GM19193 (cell line): ENCODE measurements around the gene CDC42EP4.

Experiments used
- POLR2A ChIP-seq: IDR thresholded peaks from 4 replicates; pipeline ENCODE4 v1.6.1; 2011; ENCODE audit not compliant: insufficient read depth, insufficient read length; ENCODE audit errors: extremely low read depth

Gene CDC42EP4, protein sequence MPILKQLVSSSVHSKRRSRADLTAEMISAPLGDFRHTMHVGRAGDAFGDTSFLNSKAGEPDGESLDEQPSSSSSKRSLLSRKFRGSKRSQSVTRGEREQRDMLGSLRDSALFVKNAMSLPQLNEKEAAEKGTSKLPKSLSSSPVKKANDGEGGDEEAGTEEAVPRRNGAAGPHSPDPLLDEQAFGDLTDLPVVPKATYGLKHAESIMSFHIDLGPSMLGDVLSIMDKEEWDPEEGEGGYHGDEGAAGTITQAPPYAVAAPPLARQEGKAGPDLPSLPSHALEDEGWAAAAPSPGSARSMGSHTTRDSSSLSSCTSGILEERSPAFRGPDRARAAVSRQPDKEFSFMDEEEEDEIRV

DNA sequence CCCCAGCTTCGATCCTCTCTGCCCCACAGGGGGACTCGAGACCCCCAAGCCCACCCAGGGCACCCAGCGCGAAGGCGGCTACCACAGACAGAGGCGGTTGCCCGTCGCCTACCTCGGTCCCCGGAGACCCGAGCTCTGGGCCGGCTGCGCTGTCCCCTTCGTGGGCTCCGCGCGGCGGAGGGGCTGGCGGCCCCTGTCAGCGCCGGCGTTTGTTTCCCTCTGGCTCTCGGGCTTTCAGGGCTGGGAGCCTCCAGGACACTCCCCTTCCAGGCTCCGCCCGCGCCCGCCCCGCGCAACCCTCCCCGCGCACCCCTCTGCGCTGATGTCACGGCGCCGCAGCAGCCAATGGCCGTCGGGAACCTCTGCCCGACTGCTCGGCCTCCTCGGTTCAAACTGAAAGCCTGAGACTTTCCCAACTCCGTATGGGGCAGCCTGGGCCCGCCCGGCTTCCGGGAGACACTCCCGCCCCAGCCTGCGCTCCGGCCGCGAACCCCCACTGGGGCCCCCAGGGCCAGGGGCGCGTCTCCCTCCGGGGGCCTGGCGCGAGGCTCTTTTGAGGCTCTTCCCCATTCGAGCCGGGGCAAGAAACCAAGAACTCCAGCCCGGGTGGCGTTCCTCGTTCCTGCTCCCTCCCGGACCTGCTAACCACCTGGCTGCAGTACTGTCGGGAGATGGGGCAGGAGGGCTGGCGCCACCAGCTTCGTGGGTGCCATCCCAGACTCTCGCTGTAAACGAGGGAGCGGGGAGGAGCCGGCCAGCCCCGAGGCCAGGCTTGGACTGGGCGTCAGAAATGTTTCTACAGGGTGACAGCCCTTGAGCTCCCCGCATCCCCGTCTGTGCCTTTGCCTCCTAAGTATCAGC, at the start of gene CDC42EP4:
Gene CDC42EP4, minus strand, starts transcription at position 221 of the 861 bp plus-strand sequence. CDS start 25,501 bp downstream, outside the sequence.
- peak; percentile 72 for TF ChIP-seq POLR2A

DNA sequence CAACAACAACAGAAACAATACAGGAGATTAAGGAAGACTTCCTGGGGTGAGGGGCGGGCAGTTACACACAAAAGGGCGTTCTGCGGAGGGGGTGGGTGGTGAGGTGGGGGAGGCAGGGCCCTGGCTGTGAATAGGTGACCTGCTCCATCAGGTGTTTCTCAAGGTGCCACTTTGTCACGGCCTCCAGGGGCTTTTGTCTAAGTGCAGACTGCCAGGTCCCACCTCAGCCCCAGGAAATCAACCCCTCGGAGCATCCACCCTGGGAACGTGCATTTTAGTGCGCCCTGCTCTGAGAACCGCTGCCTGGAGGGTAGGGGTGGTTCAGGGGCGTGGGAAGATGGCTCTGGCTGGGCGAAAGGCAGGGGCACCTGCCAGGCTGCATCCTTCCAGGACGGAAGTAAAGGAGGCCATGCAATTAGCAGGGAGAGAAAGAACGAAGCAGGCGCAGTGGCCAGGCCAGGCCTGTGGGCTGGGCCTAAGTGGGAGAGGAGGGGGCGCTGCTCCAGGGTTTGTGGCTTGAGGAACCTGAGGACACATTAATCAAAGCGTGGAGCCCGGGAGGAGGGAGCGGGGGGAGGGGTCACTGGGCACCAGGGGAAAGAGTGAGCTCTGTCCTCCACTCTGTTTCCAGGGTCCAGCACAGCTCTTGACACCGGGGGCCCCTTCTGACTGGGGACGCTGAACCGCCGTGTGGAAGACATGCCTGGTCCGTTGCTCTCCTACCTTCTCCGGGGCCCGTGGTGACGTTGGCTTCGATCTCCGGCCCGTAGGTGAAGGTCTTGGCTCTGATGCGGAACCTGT, 49.4 kb upstream of the CDC42EP4 start:
- TF ChIP-seq POLR2A, result no peak

DNA sequence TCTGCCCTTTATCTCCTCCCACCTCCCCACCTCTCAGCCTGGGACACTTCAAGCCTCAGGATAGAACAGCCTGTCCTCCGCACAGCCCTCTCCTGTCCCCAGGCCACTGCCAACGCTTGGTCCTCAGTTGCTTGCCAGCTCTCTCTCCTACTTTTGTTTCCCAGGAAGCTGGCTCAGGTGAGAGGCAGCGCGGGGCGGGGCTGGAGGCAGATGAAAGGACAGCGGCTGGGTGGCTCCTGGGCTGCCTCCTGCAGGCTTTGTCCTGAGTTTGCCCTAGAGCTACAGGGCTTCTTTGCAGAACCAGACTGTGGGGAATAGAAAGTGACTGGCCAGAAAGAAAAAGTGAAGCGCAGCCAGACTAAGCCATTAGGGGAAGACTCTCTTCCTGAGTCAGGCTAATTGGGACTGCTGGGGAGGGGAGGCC, 48.2 kb upstream of the CDC42EP4 start:
- no peak for TF ChIP-seq POLR2A

DNA sequence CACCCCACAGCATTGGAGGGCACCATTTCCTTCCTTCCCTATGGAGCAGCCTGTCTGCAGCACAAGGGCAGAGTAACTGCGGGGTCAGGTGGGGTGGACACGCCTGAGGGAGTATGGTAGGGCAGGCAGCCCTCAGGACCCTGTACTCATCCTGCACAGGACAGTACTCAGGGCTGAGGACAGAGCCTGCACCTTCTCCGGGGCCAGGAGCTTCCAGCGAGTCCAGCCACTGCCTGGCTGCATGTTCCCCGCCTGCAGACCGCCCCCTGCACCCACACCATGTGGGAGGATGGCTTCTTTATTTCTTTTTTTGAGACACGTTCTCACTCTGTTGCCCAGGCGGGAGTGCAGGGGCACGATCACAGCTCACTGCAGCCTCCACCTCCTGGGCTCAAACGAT, 47.6 kb upstream of the CDC42EP4 start:
- TF ChIP-seq POLR2A, result no peak

DNA sequence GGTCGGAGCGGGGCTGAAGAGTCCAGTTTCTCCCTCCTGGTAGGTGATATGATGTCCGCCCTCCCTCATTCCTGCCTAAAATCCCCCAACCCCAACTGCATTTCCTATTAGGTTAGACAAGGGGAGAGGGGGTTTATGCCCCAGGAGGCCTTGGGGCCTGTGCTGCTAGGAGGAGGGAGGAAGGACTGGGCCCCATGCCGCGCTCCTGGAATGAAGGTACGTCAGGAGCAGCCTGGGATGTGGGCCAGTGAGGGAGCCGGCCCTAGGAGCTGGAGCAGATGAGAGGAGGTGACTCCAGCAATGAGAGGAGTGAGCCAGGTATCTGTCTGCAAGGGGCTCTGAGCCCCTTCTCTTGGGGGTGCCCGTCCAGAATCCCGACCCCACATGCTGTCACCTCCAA, 46.9 kb upstream of the CDC42EP4 start:
- TF ChIP-seq POLR2A, result no peak

DNA sequence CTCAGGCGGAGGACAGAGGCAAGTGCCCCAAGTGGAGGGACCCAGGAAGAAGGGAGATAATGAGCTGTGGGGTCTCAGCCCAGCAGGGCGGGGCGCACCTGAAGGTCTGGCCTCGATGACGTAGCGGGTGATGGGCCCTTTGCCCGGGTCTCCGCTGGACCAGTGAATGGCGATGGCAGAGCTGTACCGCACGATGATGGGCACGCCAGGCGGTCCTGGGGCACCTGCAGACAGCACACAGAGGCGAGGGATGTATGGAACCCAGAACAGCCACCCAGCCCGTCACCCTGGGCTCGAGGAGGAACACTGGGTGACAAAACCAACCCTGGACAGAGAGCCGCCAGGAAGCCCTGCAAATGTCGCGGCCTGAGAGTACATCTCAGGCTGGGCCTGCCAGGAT, 46.2 kb upstream of the CDC42EP4 start:
- no peak for TF ChIP-seq POLR2A

DNA sequence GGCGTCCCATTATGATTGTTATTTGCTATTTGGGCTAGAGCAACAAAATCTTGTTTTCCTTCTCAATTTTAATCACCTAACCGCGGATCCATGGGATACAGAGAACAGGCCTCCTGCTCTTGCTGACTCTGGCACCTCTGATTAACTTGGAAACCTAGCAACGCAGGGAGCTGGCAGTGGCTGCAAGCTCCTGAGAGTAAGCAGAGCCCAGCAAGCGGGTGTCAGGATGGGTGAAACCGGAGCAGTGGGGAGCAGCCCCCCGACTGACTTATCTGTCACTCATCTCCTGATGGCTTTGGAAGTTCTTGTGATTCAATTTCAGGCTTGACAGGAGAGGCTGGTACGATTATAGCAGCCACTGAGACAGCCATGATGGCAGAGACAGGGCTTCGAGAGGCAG, 45.5 kb upstream of the CDC42EP4 start:
- no peak for TF ChIP-seq POLR2A

DNA sequence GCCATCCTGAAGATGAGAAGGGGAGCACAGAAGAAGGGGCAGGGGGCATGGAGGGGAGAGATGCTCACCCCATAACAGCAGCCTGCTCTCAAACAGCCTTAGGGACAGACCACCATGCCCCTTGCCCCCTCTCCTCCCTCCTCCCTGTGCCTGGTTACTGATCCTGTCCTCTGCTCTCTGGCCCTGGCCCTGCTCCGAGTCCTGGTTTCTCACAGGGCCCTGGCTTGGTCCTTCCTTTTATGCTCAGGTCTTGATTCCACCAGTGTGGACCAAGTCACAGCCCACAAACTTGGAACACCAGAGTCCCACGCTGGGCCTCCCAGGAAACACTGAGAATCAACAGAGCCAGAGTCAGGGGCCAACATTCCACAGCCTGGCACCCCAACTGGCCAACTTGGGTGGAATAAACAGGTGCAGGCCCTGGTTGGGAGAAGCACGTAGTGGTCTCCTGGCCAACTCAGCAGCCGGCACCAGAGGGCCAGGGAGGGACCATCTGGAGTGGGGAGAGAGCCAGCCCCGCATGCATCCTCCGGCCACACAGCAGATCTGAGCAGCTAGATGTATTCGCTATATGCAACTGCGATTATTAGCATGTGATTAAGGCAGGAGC, 44.9 kb upstream of the CDC42EP4 start:
- TF ChIP-seq POLR2A, result no peak

DNA sequence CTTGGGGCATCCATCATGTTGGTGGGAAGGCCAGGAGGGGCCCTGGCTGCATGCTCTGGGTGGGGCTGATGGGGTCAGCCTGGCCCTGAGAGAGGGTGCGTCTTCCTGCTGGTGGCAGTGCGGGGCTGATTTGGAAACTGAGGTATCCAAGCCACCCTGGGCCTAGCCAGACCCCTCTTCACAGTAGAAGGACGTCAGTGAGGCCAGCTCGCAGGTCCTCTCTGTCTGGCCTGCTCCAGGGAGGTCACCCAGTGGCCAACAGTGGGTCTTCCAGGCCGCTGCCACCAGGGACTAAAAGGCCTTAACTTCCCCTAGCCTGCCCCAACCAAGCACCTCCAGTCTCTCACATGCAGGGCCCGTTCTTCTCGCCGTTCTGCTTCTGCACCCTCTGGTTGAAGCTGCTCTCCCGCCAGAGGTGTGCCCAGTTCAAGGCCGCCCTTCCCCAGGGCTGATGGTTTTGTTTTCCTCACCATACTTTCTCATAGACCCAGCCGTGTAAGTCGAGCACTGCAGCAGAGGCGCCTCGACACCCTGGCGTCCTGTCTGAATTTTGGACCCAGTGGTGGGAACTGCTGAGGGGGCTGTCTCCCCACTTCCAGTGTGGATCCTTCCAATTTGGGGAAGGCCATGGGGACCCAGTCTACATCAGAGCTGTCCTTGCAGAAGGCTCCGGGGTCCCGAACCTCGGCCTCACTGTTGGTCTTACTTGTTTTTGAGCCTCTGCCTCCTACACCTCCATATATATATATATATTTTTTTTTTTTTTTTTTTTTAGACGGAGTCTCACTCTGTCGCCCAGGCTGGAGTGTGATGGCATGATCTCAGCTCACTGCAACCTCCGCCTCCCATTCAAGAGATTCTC, 42.9 kb upstream of the CDC42EP4 start:
- no peak for TF ChIP-seq POLR2A

DNA sequence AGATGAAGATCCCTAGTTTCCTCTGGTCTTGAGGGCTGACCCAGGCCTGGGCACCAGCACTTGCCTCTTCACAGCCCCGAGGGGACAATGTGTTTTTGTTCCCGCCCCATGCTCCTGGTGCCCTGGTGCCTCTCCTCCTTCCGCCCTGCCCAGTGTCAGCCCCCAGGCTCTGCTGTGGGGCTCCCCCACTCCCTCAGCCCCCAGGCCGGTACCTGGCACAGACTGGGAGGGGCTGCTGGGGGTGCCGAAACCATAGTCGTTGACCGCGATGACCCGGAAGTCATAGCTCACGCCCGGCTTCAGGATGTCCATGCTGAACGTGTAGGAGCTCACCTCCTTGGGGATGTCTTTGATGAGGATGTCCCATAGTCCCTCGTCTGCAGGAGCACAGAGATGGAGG, 40.5 kb upstream of the CDC42EP4 start:
- TF ChIP-seq POLR2A, result no peak

DNA sequence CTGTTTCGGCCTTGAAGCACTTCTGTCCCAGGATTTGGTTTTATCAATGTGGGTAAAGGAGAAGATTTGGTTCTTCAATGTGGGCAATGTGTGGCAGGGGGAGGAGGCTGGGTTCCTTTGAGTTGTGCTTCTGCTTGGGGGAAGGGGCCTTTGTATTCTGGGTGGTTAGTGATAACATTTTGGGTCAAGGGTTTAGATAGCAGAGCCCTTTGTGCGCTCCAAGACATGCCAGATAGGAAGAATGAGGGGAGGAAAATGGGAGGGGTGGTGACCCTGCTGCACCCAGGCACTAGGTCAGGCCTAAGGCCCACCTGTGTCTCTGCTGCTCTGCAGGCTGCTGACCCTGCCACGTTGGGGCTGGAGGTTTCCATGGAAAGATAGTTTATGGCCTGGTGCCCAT, 40.0 kb upstream of the CDC42EP4 start:
- TF ChIP-seq POLR2A, result no peak

DNA sequence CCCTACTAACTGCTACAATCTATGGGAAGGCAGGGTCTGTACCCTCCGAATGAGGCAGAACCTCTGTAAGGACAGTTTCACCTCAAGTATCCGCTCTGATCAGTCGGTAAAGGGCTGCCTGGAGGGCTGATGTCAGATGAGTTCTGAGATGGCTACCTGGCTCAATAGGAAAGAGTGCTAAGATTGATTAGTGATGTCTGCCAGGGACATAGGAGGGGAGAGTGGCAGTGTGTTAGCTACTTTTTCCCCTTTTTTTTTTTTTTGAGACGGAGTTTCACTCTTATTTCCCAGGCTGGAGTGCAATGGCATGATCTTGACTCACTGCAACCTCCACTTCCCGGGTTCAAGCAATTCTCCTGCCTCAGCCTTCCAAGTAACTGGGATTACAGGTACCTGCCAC, 39.1 kb upstream of the CDC42EP4 start:
- no peak for TF ChIP-seq POLR2A

DNA sequence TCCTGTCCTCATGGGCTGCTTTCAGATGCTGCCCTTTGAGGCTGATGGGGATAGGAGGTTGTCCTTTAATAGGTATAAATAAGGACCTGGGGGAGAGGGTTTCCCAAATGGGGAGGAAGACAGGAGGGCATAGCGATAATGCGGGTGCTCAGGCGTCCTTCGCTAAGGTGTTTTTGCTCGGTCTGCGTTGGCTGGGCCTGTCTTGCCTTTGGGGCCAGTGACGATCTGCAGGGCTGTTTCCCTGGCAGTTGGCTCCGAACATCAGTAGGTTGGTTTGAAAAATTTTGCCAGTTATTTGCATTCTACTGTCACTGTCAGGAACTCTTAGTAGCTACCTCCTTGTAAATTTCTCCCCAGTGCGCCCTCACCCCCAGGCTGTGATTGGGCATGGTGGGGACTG, 37.8 kb upstream of the CDC42EP4 start:
- TF ChIP-seq POLR2A, result no peak

DNA sequence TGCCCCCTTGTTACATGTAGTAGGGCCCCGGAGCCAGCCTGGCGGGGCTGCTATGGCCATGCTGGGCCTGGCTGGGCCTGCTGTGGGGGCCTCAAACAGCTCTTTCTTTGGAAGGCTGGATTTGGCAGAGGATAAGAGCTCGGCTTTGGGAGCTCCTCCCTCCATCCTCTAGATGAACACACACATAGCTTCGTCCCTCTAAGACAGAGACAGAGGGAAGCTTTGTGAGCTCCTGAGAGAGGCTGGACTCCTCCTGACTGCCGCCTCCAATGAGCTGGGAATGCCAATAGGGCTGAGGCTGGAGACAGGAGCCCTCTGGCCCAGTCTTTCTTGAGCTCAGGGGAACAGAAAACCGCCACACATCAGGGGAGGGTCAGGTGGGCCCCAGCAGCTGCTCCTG, 37.3 kb upstream of the CDC42EP4 start:
- TF ChIP-seq POLR2A, result no peak
